Superior temporal gyrus (tissue), 1 donor: ENCODE results near the gene SLC66A1.

Experiments used
- DNase-seq: peaks from one replicate; pipeline ENCODE4 v3.0.0-alpha.2; 2016; ENCODE audit errors: extremely low spot score

Gene SLC66A1

DNA sequence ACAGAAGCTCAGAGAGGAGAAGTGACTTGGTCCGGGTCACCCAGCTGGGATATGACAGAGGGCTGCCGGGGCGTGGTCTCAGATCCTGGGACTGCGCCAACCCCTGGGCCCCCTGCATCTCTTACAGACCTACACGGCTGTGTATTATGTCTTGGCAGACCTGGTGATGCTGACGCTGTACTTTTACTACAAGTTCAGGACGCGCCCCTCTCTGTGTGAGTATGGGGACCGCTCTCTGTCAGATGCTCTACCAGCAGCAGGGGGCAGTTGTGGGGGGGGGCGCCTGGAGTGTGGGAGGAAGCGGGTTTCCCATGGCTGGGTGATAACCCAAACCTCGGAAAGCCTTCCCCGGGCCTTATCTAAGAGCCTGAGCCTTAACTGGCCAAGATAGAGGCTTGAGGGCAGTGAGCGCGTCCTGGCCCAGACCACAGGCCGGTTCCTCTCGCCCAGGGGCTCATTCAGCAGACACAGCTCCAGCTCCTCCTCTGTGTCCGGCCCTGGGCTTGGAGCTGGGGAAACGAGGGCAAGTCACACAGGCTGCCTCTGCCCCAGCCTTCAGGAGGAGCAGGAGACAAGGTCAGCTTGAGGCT is 13.3 kb downstream of the SLC66A1 start:
- no peak for DNase-seq

- no peak for DNase-seq
Observed at GRCh38 chr1:19325958-19326747, 14.0 kb downstream of the SLC66A1 start.

GRCh38 chr1:19326748-19327065 is 14.6 kb downstream of the SLC66A1 start:
- no peak for DNase-seq

- no peak for DNase-seq
Observed at GRCh38 chr1:19327301-19327700, 15.2 kb downstream of the SLC66A1 start.

DNA sequence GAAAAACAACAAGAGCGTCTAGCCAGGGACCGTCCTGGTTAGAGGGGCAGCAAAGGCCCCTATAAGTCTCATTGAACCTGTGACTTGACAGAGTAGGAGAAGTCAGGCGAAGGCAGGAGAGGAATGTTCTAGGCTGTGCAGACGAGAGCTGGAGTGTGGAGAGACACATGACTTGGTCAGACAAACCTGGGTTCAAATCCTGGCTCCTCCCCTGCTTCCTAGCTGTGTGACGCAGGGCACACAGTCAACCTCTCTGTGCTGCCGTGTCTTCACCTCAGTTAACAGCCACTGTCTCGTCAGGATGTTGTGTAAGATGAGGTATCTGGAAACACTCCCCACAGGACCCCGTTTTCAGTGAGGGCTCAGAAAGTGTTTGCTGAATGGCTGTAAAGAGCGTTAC is 15.6 kb downstream of the SLC66A1 start:
- DNase-seq: no peak

- DNase-seq: no peak
Observed at GRCh38 chr1:19328486-19328885, 16.4 kb downstream of the SLC66A1 start.

- DNase-seq: no peak
Observed at GRCh38 chr1:19329188-19329587, 17.1 kb downstream of the SLC66A1 start.

GRCh38 chr1:19329611-19330010 is 17.5 kb downstream of the SLC66A1 start:
- DNase-seq: no peak

- no peak for DNase-seq
Observed at GRCh38 chr1:19330449-19331135, 18.5 kb downstream of the SLC66A1 start.

- no peak for DNase-seq
Observed at GRCh38 chr1:19331262-19331878, 19.2 kb downstream of the SLC66A1 start.

- no peak for DNase-seq
Observed at GRCh38 chr1:19332832-19333231, 20.7 kb downstream of the SLC66A1 start.

GRCh38 chr1:19333587-19334354 is 21.6 kb downstream of the SLC66A1 start:
- no peak for DNase-seq

DNA sequence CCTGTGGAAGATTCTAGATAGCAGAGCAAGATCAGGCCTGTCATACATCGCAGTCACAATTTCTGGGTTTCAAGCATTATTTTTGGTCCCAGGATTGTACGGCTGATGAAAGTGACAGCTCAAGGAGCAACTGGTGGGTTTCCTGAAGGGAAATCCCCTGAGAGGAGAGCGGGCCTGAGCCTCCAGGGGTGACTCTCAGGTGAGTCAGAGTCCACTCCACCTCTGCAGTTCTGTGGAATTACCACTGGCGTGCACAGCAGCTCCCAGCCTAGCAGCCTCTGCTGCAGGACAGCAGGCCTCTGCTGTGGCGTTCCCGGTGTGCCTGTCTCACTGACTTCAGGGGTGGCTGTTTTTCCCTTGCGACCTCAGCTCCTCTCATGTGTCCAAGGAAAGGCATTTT is 24.4 kb downstream of the SLC66A1 start:
- no peak for DNase-seq

DNA sequence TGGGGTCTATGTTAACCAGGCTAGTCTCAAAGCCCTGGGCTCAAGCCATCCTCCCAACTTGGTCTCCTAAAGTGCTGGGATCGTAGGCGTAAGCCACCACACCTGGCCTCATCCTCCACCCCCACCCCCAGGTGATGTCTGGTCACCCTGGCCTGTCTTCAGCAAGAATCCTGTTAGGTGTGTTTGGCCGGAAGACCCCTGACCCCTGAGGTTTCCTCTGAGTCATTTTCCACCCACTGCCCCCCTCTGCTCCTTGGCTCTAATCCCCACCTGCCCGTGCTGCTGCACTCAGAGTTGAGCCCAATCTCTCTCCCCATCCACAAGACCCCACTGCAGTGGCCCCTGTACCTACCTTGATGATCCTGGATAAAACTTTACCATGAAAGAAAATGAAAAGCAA is 25.2 kb downstream of the SLC66A1 start:
- no peak for DNase-seq

- DNase-seq: no peak
Observed at GRCh38 chr1:19338323-19338762, 26.2 kb downstream of the SLC66A1 start.

DNA sequence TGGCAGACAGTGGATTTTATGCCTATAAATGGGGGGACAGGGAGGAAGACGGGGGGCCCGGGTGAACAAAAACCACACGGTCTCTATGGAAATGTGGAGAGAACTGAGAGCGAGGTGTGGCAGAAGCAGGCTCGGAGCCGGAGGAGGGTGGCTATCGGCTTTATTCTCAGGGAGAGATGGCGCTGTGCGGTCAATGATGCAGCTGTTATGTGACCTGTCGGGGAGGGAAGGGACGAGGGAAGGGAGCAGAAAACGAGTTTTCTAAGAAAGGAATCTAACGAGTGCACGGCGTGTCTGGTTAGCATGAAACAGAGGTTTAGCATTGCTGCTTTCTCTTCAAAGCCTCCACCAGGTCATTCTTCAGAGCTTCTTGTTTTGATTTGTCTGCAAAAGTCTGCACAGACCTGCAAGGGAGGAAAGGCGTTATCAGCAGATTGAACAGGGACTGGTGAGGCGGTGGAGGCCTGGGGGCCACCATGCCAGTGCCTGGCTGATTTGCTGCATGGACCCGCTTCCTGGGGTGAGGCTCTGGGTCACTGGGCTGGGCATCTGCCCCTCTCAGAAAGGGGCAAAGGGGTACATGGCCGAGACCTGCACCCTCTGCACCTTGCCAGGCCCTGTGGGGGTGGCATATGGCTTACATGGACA is 27.2 kb downstream of the SLC66A1 start:
- DNase-seq: no peak

DNA sequence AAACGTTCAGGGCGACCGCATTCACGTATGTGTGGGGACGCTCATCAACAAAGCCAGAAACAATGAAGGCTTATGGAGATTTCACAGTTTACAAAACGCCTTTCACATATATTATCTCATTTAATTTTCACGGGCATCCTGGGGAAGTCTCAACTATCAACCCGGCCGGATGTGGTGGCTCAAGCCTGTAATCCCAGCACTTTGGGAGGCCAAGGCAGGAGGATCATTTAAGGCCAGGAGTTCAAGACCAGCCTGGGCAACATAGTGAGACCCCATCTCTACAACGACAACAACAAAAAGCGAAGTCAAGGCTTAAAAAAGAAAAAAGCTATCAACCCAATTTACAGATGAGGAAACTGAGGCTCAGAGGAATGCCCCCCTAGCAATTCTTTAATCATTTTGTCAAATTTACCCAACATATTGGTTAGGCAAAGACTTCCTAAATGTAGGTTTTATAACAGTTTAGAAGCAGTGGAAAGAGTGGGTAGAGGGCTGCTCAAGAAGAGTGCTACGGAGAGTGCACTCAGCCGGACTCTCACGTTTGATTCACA is 28.3 kb downstream of the SLC66A1 start:
- DNase-seq: no peak

DNA sequence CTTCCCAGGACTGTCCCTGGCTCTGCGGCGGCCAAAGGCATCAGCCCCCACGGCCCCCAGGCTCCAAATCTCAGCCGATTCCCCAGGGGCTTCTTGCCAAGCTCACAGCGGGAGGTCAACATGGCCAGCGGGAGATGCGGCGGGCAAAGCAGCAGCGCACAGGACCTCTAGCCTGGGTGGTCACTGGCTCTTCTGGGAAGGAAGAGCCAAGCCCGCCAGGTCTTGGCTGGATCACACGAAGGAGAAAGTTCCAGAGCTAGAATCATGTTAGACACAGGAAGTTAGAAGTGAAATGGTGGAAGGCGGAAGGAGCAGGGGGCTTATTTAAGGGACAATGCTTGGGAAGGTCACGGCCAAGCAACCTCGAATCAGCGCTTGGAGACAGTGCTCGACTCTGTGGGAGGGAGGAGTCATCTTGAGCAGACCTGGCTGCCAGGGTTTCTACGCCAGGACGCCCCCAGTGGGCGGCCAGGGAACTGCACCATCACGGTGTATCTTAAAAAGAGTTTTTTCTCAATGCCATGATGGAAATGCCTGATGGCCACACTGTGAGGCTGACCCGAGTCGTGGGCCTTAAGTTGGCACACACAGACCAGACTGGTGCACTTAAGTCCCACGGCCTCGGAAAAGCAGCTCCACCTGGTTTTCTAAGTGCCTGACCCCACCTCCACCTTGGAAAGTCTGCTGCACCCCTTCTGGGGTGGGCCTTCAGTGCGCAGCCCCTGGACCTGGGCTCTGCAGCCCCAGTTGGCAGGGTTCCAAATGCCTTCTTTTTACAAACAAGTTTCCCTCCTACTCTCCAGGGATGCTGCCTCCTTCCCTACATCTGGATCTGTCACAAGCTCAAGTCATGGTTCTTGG is 29.3 kb downstream of the SLC66A1 start:
- DNase-seq: peak; percentile 74

DNA sequence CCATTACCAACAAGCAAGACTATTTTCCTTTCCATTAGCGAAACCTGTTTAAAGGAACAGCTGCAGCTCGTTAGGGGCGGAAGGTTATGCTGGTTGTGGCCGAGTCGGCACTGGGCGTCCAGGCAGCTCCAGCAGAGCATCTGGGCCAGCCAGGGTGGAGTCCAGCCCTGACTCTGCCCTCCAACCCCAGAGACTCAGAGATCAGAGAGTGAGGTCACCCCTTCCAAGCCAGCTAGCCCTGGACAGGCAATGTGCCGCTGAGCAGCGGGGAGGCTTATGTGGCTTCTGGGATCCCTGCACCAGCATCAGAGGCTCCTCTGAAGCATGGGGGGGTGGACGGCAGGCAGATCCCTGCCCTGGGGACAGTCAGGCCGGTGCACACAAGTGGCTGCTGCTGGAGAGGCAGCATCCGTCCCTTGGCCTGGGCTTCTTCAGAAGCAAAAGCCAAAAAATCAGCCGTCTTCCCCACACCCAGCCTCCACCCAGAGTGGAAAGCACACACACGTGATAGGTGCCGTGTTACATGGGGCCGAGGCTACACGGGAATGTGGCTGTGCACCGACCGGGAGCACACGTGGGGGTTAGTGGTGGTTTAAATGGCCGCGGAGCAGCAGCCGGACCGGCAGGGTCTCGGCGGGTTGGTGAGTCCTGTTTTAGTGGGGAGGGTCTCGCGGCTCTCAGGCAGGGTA is 30.1 kb downstream of the SLC66A1 start:
- no peak for DNase-seq
